Subcutaneous adipose tissue (tissue), 4 donors: Measurements from ENCODE around the gene ZNF497. TPM values are rescaled to one million over a fixed set of nuclear protein-coding genes. Genes with fewer than 3 reads are reported as not detected.

Source experiments
- CTCF ChIP-seq: fragments of 450-650 bp; IDR thresholded peaks from one replicate; pipeline ENCODE4 v1.5.1; 2016; ENCODE audit warnings: low read depth, mild to moderate bottlenecking, control low read depth, antibody characterized with exemption, moderate library complexity
- total RNA-seq, 4 donors: library from RNA; depleted of rRNA; stranded (reverse); fragments of >200 nt; gene quantifications; one replicate each; pipeline ENCODE4 v1.1.0, GENCODE V29; 2016

The ZNF497 gene
- total RNA-seq, 4 donors from 2014 or later: 0.51 to 4.1 (median 0.88) TPM; not detected in 1

- TF ChIP-seq CTCF: no peak
Observed at GRCh38 chr19:58387338-58388174, 25.0 kb upstream of the ZNF497 start.

GRCh38 chr19:58386576-58387337 is 24.2 kb upstream of the ZNF497 start, which contains the start of gene RPS5:
TSS of gene RPS5 (plus strand) at chr19:58387269. CDS start at chr19:58388138, 869 bp downstream.
- TF ChIP-seq CTCF: no peak

GRCh38 chr19:58385891-58386575 is 23.5 kb upstream of the ZNF497 start:
- no peak for TF ChIP-seq CTCF

GRCh38 chr19:58385313-58385890 is 22.9 kb upstream of the ZNF497 start:
- no peak for TF ChIP-seq CTCF

GRCh38 chr19:58382997-58383603 is 20.5 kb upstream of the ZNF497 start:
- TF ChIP-seq CTCF: no peak

- TF ChIP-seq CTCF: no peak
Observed at GRCh38 chr19:58381460-58382212, 19.1 kb upstream of the ZNF497 start.
